ENCODE results near the gene CRYGC. TPM values are rescaled to one million over a fixed set of nuclear protein-coding genes. Genes with fewer than 3 reads are reported as not detected.
"Not testable (repeated sequence)": the region's sequence is repeated elsewhere in the genome, so short reads cannot be mapped to it uniquely, and the experiment has no call there.

The CRYGC gene
- total and polyA plus RNA-seq, 8 donors: not detected

GRCh38 chr2:208122248-208122647 is 7.4 kb downstream of the CRYGC start:
- TF ChIP-seq, protein P1, sequence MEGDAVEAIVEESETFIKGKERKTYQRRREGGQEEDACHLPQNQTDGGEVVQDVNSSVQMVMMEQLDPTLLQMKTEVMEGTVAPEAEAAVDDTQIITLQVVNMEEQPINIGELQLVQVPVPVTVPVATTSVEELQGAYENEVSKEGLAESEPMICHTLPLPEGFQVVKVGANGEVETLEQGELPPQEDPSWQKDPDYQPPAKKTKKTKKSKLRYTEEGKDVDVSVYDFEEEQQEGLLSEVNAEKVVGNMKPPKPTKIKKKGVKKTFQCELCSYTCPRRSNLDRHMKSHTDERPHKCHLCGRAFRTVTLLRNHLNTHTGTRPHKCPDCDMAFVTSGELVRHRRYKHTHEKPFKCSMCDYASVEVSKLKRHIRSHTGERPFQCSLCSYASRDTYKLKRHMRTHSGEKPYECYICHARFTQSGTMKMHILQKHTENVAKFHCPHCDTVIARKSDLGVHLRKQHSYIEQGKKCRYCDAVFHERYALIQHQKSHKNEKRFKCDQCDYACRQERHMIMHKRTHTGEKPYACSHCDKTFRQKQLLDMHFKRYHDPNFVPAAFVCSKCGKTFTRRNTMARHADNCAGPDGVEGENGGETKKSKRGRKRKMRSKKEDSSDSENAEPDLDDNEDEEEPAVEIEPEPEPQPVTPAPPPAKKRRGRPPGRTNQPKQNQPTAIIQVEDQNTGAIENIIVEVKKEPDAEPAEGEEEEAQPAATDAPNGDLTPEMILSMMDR (IDR thresholded peaks at IDR 0.05): no peak
- ATAC-seq (no peak), DNase-seq (no peak), FAIRE-seq (peak; percentile 99)
- 86 to 90% methylated on average over 1 of the region's 1 CpG for WGBS, 2 donors
- Histone ChIP-seq H3K36me3 (no peaks in the 10 kb centered on the region), H3K4me3 (no peak overlapping the region), H3K9me3 (no peaks in the 10 kb centered on the region), H3K27me3 (no peaks in the 10 kb centered on the region), H3K27ac (no peak overlapping the region), H3K4me1 (no peaks in the 10 kb centered on the region)
- intact Hi-C loops (cut with DNase I): no loop called here

DNA sequence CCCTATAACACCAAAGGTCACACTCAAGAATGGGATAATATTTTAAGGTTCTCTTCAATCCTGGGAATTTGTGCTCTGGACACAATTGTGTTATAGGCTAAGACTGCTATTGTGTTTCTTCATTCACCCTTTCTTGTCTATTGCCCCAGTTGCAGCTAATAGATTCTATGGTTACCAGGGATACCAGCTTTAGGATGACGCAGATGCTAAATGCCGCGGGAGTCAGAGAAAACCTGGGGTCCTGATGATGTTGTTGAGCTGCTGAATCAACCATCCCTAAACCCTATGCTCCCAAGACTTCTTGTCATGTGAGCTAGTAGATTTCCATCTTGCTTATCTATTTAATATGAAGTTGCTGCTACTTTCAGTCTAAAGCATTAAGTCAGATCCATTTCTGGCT is 10.7 kb downstream of the CRYGC start:
- Histone ChIP-seq H3K4me3 (no peak overlapping the region), H3K9me3 (no peaks in the 10 kb centered on the region), H3K4me1 (no peaks in the 10 kb centered on the region), H3K36me3 (no peaks in the 10 kb centered on the region), H3K27me3 (no peaks in the 10 kb centered on the region), H3K27ac (no peak overlapping the region)
- 97% methylated on average over 3 of the region's 3 CpGs for WGBS, 2 donors
- DNase-seq (no peak), FAIRE-seq (no peak), ATAC-seq (no peak)
- TF ChIP-seq, protein P1 (IDR thresholded peaks at IDR 0.05): no peak
- intact Hi-C loops (cut with DNase I): no loop called here

GRCh38 chr2:208117390-208117789 is 12.2 kb downstream of the CRYGC start:
- 82 to 83% methylated on average over 11 of the region's 11 CpGs for WGBS, 2 donors
- intact Hi-C loops (cut with DNase I); H3K4me3 ChIP-seq; H3K27me3 ChIP-seq; H3K9me3 ChIP-seq; ATAC-seq; H3K27ac ChIP-seq; FAIRE-seq; DNase-seq; H3K36me3 ChIP-seq; H3K4me1 ChIP-seq: not testable (repeated sequence)

GRCh38 chr2:208112969-208113368 is 16.7 kb downstream of the CRYGC start:
- H3K27ac ChIP-seq: no peak overlapping the region
- ATAC-seq (no peak), DNase-seq (no peak), FAIRE-seq (no peak)
- intact Hi-C loops (cut with DNase I): no loop called here
- TF ChIP-seq, protein P1 (IDR thresholded peaks at IDR 0.05): no peak
- H3K27me3 ChIP-seq: no peaks in the 10 kb centered on the region
- WGBS, 2 donors: 56 to 61% methylated on average over 7 of the region's 7 CpGs
- no peak overlapping the region for H3K4me3 ChIP-seq
- no peaks in the 10 kb centered on the region for H3K9me3 ChIP-seq
- no peaks in the 10 kb centered on the region for H3K4me1 ChIP-seq
- no peaks in the 10 kb centered on the region for H3K36me3 ChIP-seq

- DNase-seq; H3K4me1 ChIP-seq; H3K4me3 ChIP-seq; H3K27ac ChIP-seq; ATAC-seq; H3K9me3 ChIP-seq; FAIRE-seq; H3K27me3 ChIP-seq; intact Hi-C loops (cut with DNase I); H3K36me3 ChIP-seq: not testable (repeated sequence)
- WGBS, 2 donors: 28 to 34% methylated on average over 25 to 36 of the region's 36 CpGs
These were observed 17.3 kb downstream of the CRYGC start for GRCh38 chr2:208112273-208112745.

GRCh38 chr2:208103616-208104015 is 26.0 kb downstream of the CRYGC start:
- FAIRE-seq: no peak
- no peaks in the 10 kb centered on the region for H3K9me3 ChIP-seq
- no peak overlapping the region for H3K27ac ChIP-seq
- WGBS, 2 donors: 83 to 85% methylated on average over 3 of the region's 3 CpGs
- H3K4me3 ChIP-seq: no peak overlapping the region
- H3K27me3 ChIP-seq: no peaks in the 10 kb centered on the region
- H3K4me1 ChIP-seq: no peaks in the 10 kb centered on the region
- H3K36me3 ChIP-seq: no peaks in the 10 kb centered on the region
- TF ChIP-seq, protein P1 (IDR thresholded peaks at IDR 0.05): no peak
- no peak for DNase-seq
- intact Hi-C loops (cut with DNase I): no loop called here
- ATAC-seq: no peak
